Stomach (tissue), 9 donors: ENCODE results near the gene UCHL3. TPM values are rescaled to one million over a fixed set of nuclear protein-coding genes. Genes with fewer than 3 reads are reported as not detected.

Experiments
- DNase-seq, 2 donors: peaks; one replicate each; pipeline versions ENCODE4 v3.0.0 to v3.0.0-alpha.2; 2013 to 2019
- H3K27ac ChIP-seq, 5 donors: fragments of 200-600 bp in 4 of 5; sonication (generic) in 4 of 5; one replicate each; pipeline ENCODE4 v1.5.1; 2013 to 2019; ENCODE audit warnings: mild to moderate bottlenecking in 1 of 5, moderate library complexity in 1 of 5
- H3K27me3 ChIP-seq, 3 donors: fragments of 200-600 bp; sonication (generic); one replicate each; pipeline ENCODE4 v1.5.1; 2017 to 2019; ENCODE audit warnings: mixed run types in 1 of 3
- H3K36me3 ChIP-seq, 4 donors: fragments of 200-600 bp; sonication (generic); 1 replicate in 3 of 4; 2 replicates in 1 of 4; pipeline ENCODE4 v1.5.1; 2016 to 2019
- H3K4me1 ChIP-seq, 4 donors: fragments of 200-600 bp; sonication (generic); one replicate each; pipeline ENCODE4 v1.5.1; 2016 to 2019
- H3K4me3 ChIP-seq, 4 donors: fragments of 200-600 bp; sonication (generic) in 3 of 4; one replicate each; pipeline ENCODE4 v1.5.1; 2016 to 2019; ENCODE audit warnings: mild to moderate bottlenecking in 1 of 4
- H3K9me3 ChIP-seq, 4 donors: fragments of 200-600 bp; sonication (generic); one replicate each; pipeline ENCODE4 v1.5.1; 2016 to 2019
- EP300 ChIP-seq: sonication (generic); formaldehyde crosslinking; IDR thresholded peaks from one replicate; pipeline ENCODE4 v1.6.1; 2017; ENCODE audit warnings: antibody characterized with exemption
- POLR2A ChIP-seq, 4 donors: fragments of 450-650 bp; IDR thresholded peaks; one replicate each; pipeline ENCODE4 v1.6.1; 2016; ENCODE audit warnings: antibody characterized with exemption in 4 of 4, control low read depth in 2 of 4, mild to moderate bottlenecking in 1 of 4, moderate library complexity in 1 of 4
- POLR2AphosphoS5 ChIP-seq, 3 donors: sonication (generic); formaldehyde crosslinking; IDR thresholded peaks; one replicate each; pipeline ENCODE4 v1.6.1; 2016; ENCODE audit warnings: antibody characterized with exemption in 3 of 3
- WGBS, 5 donors: extraction: QIAGEN DNeasy Blood & Tissue Kit in 3 of 5; methylation state at CpG; one replicate each; pipeline versions ENCODE4 v1.1.5 to v1.1.7; 2013 to 2018; 5-methylcytosine and 5-hydroxymethylcytosine counted together
- intact Hi-C: fragments of 100-400 bp; cut with DNase I; formaldehyde crosslinking; loops from one replicate; pipeline ENCODE4 v1.15.1; 2023; ENCODE audit warnings: low total_unique reads
- polyA plus RNA-seq, 3 donors: library from polyadenylated mRNA; stranded (reverse); fragments of 200-250 nt; gene quantifications; one replicate each; pipeline ENCODE4 v1.2.3, GENCODE V29; 2013
- total RNA-seq, 5 donors: library from RNA; depleted of rRNA; stranded (reverse); fragments of >200 nt; gene quantifications; one replicate each; pipeline versions ENCODE4 v1.1.0 to v1.2.3, GENCODE V29; 2014 to 2016
- TF ChIP-seq, protein P1 (sequence below), 7 experiments: fragments of 450-650 bp in 4 of 7; fragments of 200-600 bp in 3 of 7; sonication (generic) in 3 of 7; IDR thresholded peaks; one replicate each; pipeline ENCODE4 v1.5.1; 2016 to 2019; ENCODE audit warnings: antibody characterized with exemption in 7 of 7, control low read depth in 2 of 7, mild to moderate bottlenecking in 1 of 7
- donor health status: healthy with polysubstance abuse.
- donor health status: Bipolar disorder and iron deficiency.
- donor health status: healthy.

UCHL3 gene
- total and polyA plus RNA-seq, 8 donors, result 4.1 to 42.2 (median 23.9) TPM; not detected in 1

DNA sequence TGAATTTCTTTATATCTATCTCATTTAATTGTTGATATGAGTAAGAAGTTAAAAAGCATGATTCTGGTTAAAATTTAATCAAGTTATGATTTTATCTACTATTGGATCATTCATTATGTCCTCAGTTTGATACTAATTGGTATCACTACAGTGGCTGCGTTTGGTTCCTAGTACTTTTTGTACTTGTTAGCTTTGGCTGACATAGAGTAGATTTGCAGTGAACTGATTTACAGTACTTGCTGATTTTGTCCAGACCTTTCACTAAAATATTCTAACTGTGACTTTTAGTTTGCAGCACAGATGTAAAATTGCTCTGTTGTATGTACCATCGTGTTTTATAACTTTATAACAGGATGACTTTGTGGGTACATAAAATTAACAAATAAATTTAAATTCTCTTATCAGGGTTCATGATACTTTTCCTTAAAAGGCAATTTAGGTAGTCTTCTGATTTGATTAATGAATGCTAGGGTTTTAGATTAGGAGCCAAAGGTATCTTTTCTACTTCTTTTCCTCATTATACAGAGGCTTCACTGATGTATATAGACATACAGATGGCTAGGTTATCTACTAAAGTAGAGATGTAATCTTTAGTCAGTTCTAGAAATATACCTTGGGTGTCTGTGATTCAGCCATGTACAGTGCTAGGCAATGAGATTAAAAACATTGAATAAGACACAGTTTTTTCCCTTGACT lies 8.7 kb downstream of the UCHL3 start:
- H3K36me3 ChIP-seq, result peaks cover 0 to 42% (median 31%) of the 10 kb centered on the region in 4 donors
- H3K4me1 ChIP-seq, result peaks cover 0 to 25% (median 5%) of the 10 kb centered on the region in 4 donors
- H3K9me3 ChIP-seq, result no peaks in the 10 kb centered on the region
- no peaks in the 10 kb centered on the region for H3K27me3 ChIP-seq
- H3K27ac ChIP-seq, result peak overlapping the region in 1 of 5 donors; percentile 29
- 58 to 69% (median 59%) methylated on average over 2 of the region's 2 CpGs for WGBS, 5 donors
- intact Hi-C loops, result no loop called here
- H3K4me3 ChIP-seq, result no peak overlapping the region
- TF ChIP-seq POLR2AphosphoS5 (IDR thresholded peaks at IDR 0.05) (no peak), POLR2A (IDR thresholded peaks at IDR 0.05) (no peak), EP300 (no peak)
- TF ChIP-seq, protein P1, sequence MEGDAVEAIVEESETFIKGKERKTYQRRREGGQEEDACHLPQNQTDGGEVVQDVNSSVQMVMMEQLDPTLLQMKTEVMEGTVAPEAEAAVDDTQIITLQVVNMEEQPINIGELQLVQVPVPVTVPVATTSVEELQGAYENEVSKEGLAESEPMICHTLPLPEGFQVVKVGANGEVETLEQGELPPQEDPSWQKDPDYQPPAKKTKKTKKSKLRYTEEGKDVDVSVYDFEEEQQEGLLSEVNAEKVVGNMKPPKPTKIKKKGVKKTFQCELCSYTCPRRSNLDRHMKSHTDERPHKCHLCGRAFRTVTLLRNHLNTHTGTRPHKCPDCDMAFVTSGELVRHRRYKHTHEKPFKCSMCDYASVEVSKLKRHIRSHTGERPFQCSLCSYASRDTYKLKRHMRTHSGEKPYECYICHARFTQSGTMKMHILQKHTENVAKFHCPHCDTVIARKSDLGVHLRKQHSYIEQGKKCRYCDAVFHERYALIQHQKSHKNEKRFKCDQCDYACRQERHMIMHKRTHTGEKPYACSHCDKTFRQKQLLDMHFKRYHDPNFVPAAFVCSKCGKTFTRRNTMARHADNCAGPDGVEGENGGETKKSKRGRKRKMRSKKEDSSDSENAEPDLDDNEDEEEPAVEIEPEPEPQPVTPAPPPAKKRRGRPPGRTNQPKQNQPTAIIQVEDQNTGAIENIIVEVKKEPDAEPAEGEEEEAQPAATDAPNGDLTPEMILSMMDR (IDR thresholded peaks at IDR 0.05), result no peak
- no peak for DNase-seq

DNA sequence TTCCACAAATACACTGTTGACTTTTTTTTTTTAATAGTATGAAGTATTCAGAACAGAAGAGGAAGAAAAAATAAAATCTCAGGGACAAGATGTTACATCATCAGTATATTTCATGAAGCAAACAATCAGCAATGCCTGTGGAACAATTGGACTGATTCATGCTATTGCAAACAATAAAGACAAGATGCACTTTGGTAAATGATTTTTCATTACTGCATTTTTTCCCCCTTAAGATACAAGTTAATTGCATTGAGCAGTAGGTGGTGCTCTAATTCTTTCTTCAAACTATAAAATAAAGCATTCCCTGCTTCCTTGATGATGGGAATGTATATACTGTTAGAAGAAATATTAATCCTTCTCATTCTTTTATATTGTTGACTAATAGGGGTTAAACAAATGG lies 17.1 kb downstream of the UCHL3 start:
- H3K27ac ChIP-seq, result no peak overlapping the region
- H3K9me3 ChIP-seq, result no peaks in the 10 kb centered on the region
- intact Hi-C loops, result no loop called here
- DNase-seq, result peak in 1 of 2 donors; percentile 33
- no peaks in the 10 kb centered on the region for H3K27me3 ChIP-seq
- no peak for TF ChIP-seq POLR2A (IDR thresholded peaks at IDR 0.05)
- TF ChIP-seq, protein P1 (IDR thresholded peaks at IDR 0.05), result peak in 1 of 7 experiments; percentile 10
- H3K36me3 ChIP-seq, result peaks cover 0 to 78% (median 65%) of the 10 kb centered on the region in 4 donors
- H3K4me3 ChIP-seq, result no peak overlapping the region
- no peaks in the 10 kb centered on the region for H3K4me1 ChIP-seq

DNA sequence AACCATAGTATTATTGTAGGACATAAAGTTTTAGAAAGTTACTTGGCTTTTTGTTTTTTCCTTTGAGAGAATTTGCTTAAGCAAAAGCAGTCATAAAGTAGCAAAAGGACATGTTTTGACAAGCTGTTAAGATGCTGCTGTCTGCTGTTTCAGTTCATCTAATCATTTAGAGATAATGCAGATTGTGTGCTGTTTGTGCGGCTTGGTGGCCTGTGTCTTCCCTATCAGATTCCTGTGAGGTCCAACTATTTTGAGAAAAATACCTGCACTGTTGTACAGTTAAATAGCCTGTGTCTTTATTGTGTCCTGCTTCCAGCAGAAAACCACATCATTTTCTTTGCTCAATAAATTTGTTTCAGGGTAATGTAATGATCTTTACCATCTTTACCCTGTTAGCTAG lies 20.0 kb downstream of the UCHL3 start:
- TF ChIP-seq EP300 (no peak), POLR2AphosphoS5 (IDR thresholded peaks at IDR 0.05) (no peak), POLR2A (IDR thresholded peaks at IDR 0.05) (no peak)
- TF ChIP-seq, protein P1 (IDR thresholded peaks at IDR 0.05), result no peak
- intact Hi-C loops, result no loop called here
- no peak for DNase-seq
- peaks cover 9 to 84% (median 79%) of the 10 kb centered on the region in 4 donors for H3K36me3 ChIP-seq
- no peaks in the 10 kb centered on the region for H3K27me3 ChIP-seq
- no peak overlapping the region for H3K4me3 ChIP-seq
- WGBS, 5 donors, result 87 to 96% (median 89%) methylated on average over 1 of the region's 1 CpG
- no peaks in the 10 kb centered on the region for H3K9me3 ChIP-seq
- no peaks in the 10 kb centered on the region for H3K4me1 ChIP-seq
- no peak overlapping the region for H3K27ac ChIP-seq

DNA sequence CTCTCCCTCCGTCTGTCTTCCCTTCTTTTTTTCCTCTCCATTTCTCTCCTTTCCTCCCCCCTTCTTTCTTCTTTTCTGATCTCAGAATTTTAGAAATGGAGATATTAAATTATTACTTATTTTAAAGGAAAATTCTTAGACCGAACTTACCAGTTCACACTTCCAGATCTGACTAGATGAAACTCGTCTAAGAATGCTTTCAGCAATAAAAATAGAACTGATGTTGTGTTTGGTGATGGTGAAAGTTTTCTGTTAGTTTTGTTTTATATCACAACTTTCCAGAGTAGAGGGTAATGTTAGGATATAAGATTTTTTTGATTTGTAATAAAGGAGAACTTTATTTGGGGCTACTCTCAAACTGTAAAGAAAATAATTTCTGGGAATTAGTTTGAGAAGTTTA lies 29.9 kb downstream of the UCHL3 start:
- no peak for TF ChIP-seq POLR2A (IDR thresholded peaks at IDR 0.05)
- no peak for TF ChIP-seq EP300
- TF ChIP-seq POLR2AphosphoS5 (IDR thresholded peaks at IDR 0.05), result no peak
- TF ChIP-seq, protein P1 (IDR thresholded peaks at IDR 0.05), result no peak
- H3K9me3 ChIP-seq, result peaks cover 0 to 6% (median 0%) of the 10 kb centered on the region in 4 donors
- 70 to 90% (median 88%) methylated on average over 3 of the region's 3 CpGs for WGBS, 5 donors
- peaks cover 0 to 31% (median 28%) of the 10 kb centered on the region in 4 donors for H3K36me3 ChIP-seq
- DNase-seq, result no peak
- H3K27ac ChIP-seq, result no peak overlapping the region
- H3K4me3 ChIP-seq, result no peak overlapping the region
- intact Hi-C loops, result no loop called here
- H3K4me1 ChIP-seq, result no peaks in the 10 kb centered on the region
- no peaks in the 10 kb centered on the region for H3K27me3 ChIP-seq
